NCI-H510A treated with DMSO at 0.1 percent for 48 hours (cell line): ENCODE measurements around the gene SMIM5.
A peak's percentile ranks its signal among the peaks of the same experiment; 100 is the strongest.

ENCODE experiments used
- DNase-seq: peaks from one replicate; lab custom pipeline; 2025; lab: John Stamatoyannopoulos, UW

Gene SMIM5

GRCh38 chr17:75667825-75668224 lies 34.6 kb downstream of the SMIM5 start:
- DNase-seq, result no peak

GRCh38 chr17:75668489-75668888 lies 35.3 kb downstream of the SMIM5 start:
- no peak for DNase-seq

GRCh38 chr17:75670868-75671267 lies 37.6 kb downstream of the SMIM5 start:
- no peak for DNase-seq

GRCh38 chr17:75672011-75672410 lies 38.8 kb downstream of the SMIM5 start:
- DNase-seq, result no peak

GRCh38 chr17:75673487-75673886 lies 40.3 kb downstream of the SMIM5 start:
- DNase-seq, result no peak

GRCh38 chr17:75676461-75676860 lies 43.2 kb downstream of the SMIM5 start:
- DNase-seq, result no peak

GRCh38 chr17:75679706-75680211 lies 46.5 kb downstream of the SMIM5 start:
- DNase-seq, result no peak

- DNase-seq, result no peak
Observed at GRCh38 chr17:75680431-75680830, 47.2 kb downstream of the SMIM5 start.

- no peak for DNase-seq
Observed at GRCh38 chr17:75681289-75681688, 48.1 kb downstream of the SMIM5 start.

- DNase-seq, result no peak
Observed at GRCh38 chr17:75683583-75683982, 50.3 kb downstream of the SMIM5 start.

GRCh38 chr17:75684249-75684648 lies 51.0 kb downstream of the SMIM5 start:
- DNase-seq, result no peak

GRCh38 chr17:75684924-75685323 lies 51.7 kb downstream of the SMIM5 start:
- no peak for DNase-seq

- no peak for DNase-seq
Observed at GRCh38 chr17:75685499-75685898, 52.3 kb downstream of the SMIM5 start.

GRCh38 chr17:75688209-75688825 lies 55.1 kb downstream of the SMIM5 start:
- DNase-seq, result no peak

GRCh38 chr17:75689441-75689873 lies 56.2 kb downstream of the SMIM5 start:
- peak; percentile 40 for DNase-seq
